ENCODE data around the gene KLK8. TPM values are rescaled to one million over a fixed set of nuclear protein-coding genes. Genes with fewer than 3 reads are reported as not detected.

KLK8 gene
- polyA plus RNA-seq, 1 of the 3 experiments (the other 2 are of a cell fraction) = not detected

GRCh38 chr19:50957587-50957986 is 43.8 kb downstream of the KLK8 start:
- Histone ChIP-seq H3K4me3 (ENCODE audit: low read depth in 2 of 2, low read length in 1 of 2) (no peak overlapping the region), H3K9me3 (no peaks in the 10 kb centered on the region), H3K27me3 (ENCODE audit: insufficient read depth) (peaks cover 42% of the 10 kb centered on the region; the same call in 1 of the 2 replicates), H3K4me1 (ENCODE audit: control insufficient read depth in 1 of 2, insufficient read depth in 2 of 2, low read depth in 1 of 2, low read length in 1 of 2) (no peaks in the 10 kb centered on the region), H2AFZ (ENCODE audit: low read depth) (no peak overlapping the region), H3K4me2 (no peak overlapping the region), H4K20me1 (ENCODE audit: insufficient read depth) (no peaks in the 10 kb centered on the region), H3K9me2 (no peaks in the 10 kb centered on the region), H3F3A (replicated peaks; ENCODE audit: insufficient read depth) (no peaks in the 10 kb centered on the region), H3K79me2 (ENCODE audit: insufficient read depth) (no peaks in the 10 kb centered on the region), H3K36me3 (replicated peaks in 1 of 2; ENCODE audit: control insufficient read depth in 1 of 2, insufficient read depth in 2 of 2, low read length in 1 of 2) (no peaks in the 10 kb centered on the region), H3K9ac (no peak overlapping the region), H3K27ac (ENCODE audit: low read depth in 2 of 2, low read length in 1 of 2) (no peak overlapping the region)
- DNase-seq = no peak
- TF ChIP-seq FOXM1 (IDR thresholded peaks at IDR 0.05; ENCODE audit: low read depth) (no peak), EZH2phosphoT487 (IDR thresholded peaks at IDR 0.05; ENCODE audit: borderline replicate concordance, low read depth) (no peak), RFX5 (IDR thresholded peaks at IDR 0.05; ENCODE audit: low read length) (no peak), IRF3 (IDR thresholded peaks at IDR 0.05; ENCODE audit: low read depth, low read length) (no peak), GATA2 (CRISPR knock-in tag; IDR thresholded peaks at IDR 0.05) (no peak)
- POLR2A ChIA-PET = no interaction called here
- 3% methylated on average over 8 of the region's 8 CpGs for WGBS (ENCODE audit: low lambda C conversion rate)
- CTCF ChIA-PET = no interaction called here

DNA sequence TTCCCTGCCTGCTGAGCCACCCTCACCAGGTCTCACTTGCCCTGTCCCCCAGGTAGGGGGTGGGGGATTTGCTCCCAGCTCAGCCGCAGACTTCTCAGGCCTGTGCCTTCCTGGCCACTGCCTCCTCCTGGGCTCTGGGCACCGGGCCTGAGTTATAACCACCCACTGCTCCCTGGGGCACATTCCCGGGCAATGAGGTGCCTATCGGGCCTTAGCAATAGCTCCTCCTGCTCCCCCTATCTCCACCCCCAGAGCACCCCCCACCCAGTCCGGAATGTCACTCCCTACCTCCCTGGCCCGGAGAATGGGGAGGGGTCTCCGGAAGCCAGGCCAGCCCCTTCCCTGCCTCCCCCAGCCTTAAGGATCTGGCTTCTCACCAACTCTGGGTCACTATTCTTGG is 48.5 kb downstream of the KLK8 start, which contains the start of gene KLK5:
KLK5 (minus strand) TSS at position 129 of the 400 bp plus-strand sequence. CDS start 381 bp downstream, outside the sequence.
- Histone ChIP-seq H3K9me3 (no peaks in the 10 kb centered on the region), H3K9ac (no peak within 1 kb of the TSS), H3K36me3 (replicated peaks in 1 of 2; ENCODE audit: control insufficient read depth in 1 of 2, insufficient read depth in 2 of 2, low read length in 1 of 2) (no peaks in the 10 kb centered on the region), H3K27ac (ENCODE audit: low read depth in 2 of 2, low read length in 1 of 2) (no peak within 1 kb of the TSS), H3K4me3 (ENCODE audit: low read depth in 2 of 2, low read length in 1 of 2) (no peak within 1 kb of the TSS), H3K9me2 (no peaks in the 10 kb centered on the region), H3K4me2 (no peak within 1 kb of the TSS), H2AFZ (ENCODE audit: low read depth) (no peak within 1 kb of the TSS), H3F3A (replicated peaks; ENCODE audit: insufficient read depth) (no peaks in the 10 kb centered on the region), H3K4me1 (ENCODE audit: control insufficient read depth in 1 of 2, insufficient read depth in 2 of 2, low read depth in 1 of 2, low read length in 1 of 2) (no peaks in the 10 kb centered on the region), H3K79me2 (ENCODE audit: insufficient read depth) (no peaks in the 10 kb centered on the region), H4K20me1 (ENCODE audit: insufficient read depth) (no peaks in the 10 kb centered on the region), H3K27me3 (ENCODE audit: insufficient read depth) (peaks cover 50% of the 10 kb centered on the region; the same call in 1 of the 2 replicates)
- TF ChIP-seq TAF1 (IDR thresholded peaks at IDR 0.05; ENCODE audit: borderline replicate concordance, low read depth, low read length) = no peak
- POLR2A ChIA-PET = no interaction called here
- CTCF ChIA-PET = no interaction called here
- 9% methylated on average over 7 of the region's 7 CpGs for WGBS (ENCODE audit: low lambda C conversion rate)
- DNase-seq = no peak

DNA sequence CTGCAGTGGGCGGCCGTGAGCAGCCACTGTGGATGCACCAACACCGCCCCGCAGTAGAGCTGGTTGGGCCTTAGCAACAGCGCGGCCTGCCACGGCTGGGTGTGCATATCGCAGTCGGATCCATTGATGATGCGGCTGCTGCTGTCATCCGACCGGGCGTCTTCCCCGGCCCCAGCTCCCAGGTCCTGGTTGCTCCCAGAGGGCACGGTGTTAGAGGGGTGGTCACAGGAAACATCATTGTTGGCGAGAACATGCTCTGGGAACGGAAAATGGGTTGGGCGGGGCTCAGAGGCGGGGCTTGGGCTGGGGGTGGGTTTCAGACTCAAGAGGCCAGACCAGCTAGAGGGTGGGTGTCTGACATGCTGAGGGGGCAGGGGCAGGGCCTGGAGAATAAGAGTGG is 51.5 kb downstream of the KLK8 start:
- Histone ChIP-seq H3K36me3 (replicated peaks in 1 of 2; ENCODE audit: control insufficient read depth in 1 of 2, insufficient read depth in 2 of 2, low read length in 1 of 2) (no peaks in the 10 kb centered on the region), H3F3A (replicated peaks; ENCODE audit: insufficient read depth) (no peaks in the 10 kb centered on the region), H4K20me1 (ENCODE audit: insufficient read depth) (no peaks in the 10 kb centered on the region), H3K4me1 (ENCODE audit: control insufficient read depth in 1 of 2, insufficient read depth in 2 of 2, low read depth in 1 of 2, low read length in 1 of 2) (no peaks in the 10 kb centered on the region), H3K27ac (ENCODE audit: low read depth in 2 of 2, low read length in 1 of 2) (no peak overlapping the region), H3K79me2 (ENCODE audit: insufficient read depth) (no peaks in the 10 kb centered on the region), H3K4me3 (ENCODE audit: low read depth in 2 of 2, low read length in 1 of 2) (no peak overlapping the region), H3K27me3 (ENCODE audit: insufficient read depth) (peaks cover 46% of the 10 kb centered on the region; the same call in 1 of the 2 replicates), H3K9me2 (no peaks in the 10 kb centered on the region), H3K9me3 (no peaks in the 10 kb centered on the region), H3K9ac (no peak overlapping the region), H3K4me2 (no peak overlapping the region), H2AFZ (ENCODE audit: low read depth) (no peak overlapping the region)
- POLR2A ChIA-PET = no interaction called here
- CTCF ChIA-PET = no interaction called here
- no peak for DNase-seq
- 36% methylated on average over 13 of the region's 19 CpGs for WGBS (ENCODE audit: low lambda C conversion rate)
- no peak for TF ChIP-seq TAF1 (IDR thresholded peaks at IDR 0.05; ENCODE audit: borderline replicate concordance, low read depth, low read length)
- TF ChIP-seq USF1 (IDR thresholded peaks at IDR 0.05; ENCODE audit: borderline replicate concordance, low read depth) = no peak
- TF ChIP-seq MXI1 (IDR thresholded peaks at IDR 0.05; ENCODE audit: low read depth, low read length) = no peak
- TF ChIP-seq RFX5 (IDR thresholded peaks at IDR 0.05; ENCODE audit: low read length) = no peak
- TF ChIP-seq MEF2A (IDR thresholded peaks at IDR 0.05; ENCODE audit: borderline replicate concordance, low read depth) = no peak
- TF ChIP-seq SIN3A (IDR thresholded peaks at IDR 0.05; ENCODE audit: borderline replicate concordance, low read depth, low read length) = no peak
- no peak for TF ChIP-seq FOSL2 (IDR thresholded peaks at IDR 0.05; ENCODE audit: borderline replicate concordance, low read depth)
- no peak for TF ChIP-seq SMC3 (IDR thresholded peaks at IDR 0.05; ENCODE audit: low read depth, low read length)
- TF ChIP-seq YY1 (IDR thresholded peaks at IDR 0.05; ENCODE audit: low read depth) = no peak
- TF ChIP-seq EP300 (IDR thresholded peaks at IDR 0.05; ENCODE audit: borderline replicate concordance in 1 of 2, low read depth in 1 of 2, low read length in 1 of 2) = no peak
- no peak for TF ChIP-seq RAD21 (IDR thresholded peaks at IDR 0.05; ENCODE audit: low read length)
- TF ChIP-seq, protein P1, sequence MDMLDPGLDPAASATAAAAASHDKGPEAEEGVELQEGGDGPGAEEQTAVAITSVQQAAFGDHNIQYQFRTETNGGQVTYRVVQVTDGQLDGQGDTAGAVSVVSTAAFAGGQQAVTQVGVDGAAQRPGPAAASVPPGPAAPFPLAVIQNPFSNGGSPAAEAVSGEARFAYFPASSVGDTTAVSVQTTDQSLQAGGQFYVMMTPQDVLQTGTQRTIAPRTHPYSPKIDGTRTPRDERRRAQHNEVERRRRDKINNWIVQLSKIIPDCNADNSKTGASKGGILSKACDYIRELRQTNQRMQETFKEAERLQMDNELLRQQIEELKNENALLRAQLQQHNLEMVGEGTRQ (IDR thresholded peaks at IDR 0.05; ENCODE audit: borderline replicate concordance, low read depth, low read length) = no peak
- no peak for TF ChIP-seq MAX (IDR thresholded peaks at IDR 0.05; ENCODE audit: low read depth)
- no peak for TF ChIP-seq CHD2 (IDR thresholded peaks at IDR 0.05; ENCODE audit: low read length, partially characterized antibody)

Data from SK-N-SH (cell line).